Parietal lobe (tissue), 2 donors: ENCODE data around the gene ACSS3. TPM values are rescaled to one million over a fixed set of nuclear protein-coding genes. Genes with fewer than 3 reads are reported as not detected.

Experiments used
- small RNA-seq: library from RNA; depleted of rRNA; stranded (forward); fragments of <200 nt; gene quantifications from one replicate; pipeline ENCODE3, GENCODE V24; 2014; ENCODE audit warnings: low replicate concordance
- total RNA-seq: library from RNA; depleted of rRNA; stranded (reverse); fragments of >200 nt; gene quantifications from one replicate; pipeline ENCODE4 v1.2.3, GENCODE V29; 2014

The ACSS3 gene, protein sequence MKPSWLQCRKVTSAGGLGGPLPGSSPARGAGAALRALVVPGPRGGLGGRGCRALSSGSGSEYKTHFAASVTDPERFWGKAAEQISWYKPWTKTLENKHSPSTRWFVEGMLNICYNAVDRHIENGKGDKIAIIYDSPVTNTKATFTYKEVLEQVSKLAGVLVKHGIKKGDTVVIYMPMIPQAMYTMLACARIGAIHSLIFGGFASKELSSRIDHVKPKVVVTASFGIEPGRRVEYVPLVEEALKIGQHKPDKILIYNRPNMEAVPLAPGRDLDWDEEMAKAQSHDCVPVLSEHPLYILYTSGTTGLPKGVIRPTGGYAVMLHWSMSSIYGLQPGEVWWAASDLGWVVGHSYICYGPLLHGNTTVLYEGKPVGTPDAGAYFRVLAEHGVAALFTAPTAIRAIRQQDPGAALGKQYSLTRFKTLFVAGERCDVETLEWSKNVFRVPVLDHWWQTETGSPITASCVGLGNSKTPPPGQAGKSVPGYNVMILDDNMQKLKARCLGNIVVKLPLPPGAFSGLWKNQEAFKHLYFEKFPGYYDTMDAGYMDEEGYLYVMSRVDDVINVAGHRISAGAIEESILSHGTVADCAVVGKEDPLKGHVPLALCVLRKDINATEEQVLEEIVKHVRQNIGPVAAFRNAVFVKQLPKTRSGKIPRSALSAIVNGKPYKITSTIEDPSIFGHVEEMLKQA
- total RNA-seq = 6.3 TPM

DNA sequence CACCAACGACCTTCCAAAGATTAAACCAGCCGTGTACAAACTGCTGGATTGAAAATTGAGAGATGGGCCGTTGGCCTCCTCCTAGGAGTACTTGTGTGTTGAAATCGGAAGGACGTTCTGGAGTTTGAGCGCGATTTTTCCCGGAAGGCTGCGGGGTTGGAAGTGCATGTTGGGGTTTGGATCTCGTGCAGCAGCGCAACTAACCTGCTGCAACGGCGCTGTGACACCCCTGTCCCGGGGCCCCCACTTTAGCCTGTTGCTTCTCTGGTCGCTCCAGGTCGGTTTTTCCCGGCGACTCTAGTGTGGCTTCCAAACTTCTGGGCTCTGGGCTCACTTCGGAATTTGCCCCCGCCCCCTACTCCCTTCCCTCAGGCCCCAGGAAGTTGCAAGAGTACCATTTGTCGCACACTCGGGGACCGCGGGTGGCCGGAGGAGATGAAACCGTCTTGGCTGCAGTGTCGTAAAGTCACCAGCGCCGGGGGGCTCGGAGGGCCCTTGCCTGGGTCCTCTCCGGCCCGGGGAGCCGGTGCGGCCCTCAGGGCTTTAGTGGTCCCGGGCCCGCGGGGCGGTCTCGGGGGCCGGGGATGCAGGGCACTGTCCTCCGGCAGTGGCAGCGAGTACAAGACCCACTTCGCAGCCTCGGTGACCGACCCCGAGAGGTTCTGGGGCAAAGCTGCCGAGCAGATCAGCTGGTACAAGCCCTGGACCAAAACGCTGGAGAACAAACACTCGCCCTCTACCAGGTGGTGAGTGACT lies at the start of gene ACSS3:
TSS of gene ACSS3 (plus strand) at position 394 of the 756 bp plus-strand sequence. CDS start at position 436, 42 bp downstream.

Small RNA genes lying within 50 kb of the gene (small RNA-seq; reads per million reads assigned to genes)
- not detected for gene MIR4699

Other genes with a start within 250 kb of the ACSS3 start
- gene LIN7A, start 140.1 kb upstream of the ACSS3 start, total RNA-seq = 37.9 TPM